PC-3 (cell line): ENCODE data around the gene LCAT. TPM values are rescaled to one million over a fixed set of nuclear protein-coding genes. Genes with fewer than 3 reads are reported as not detected.

Source experiments
- ATAC-seq: fragments of 200-7000 bp; cut with Tn5 transposase; 2 replicates; pipeline ENCODE4 v1.9.1; 2020; ENCODE audit warnings: mild to moderate bottlenecking, moderate library complexity
- BruUV-seq: library from RNA; stranded (reverse); fragments of 400-500 nt; replicated peaks from 2 replicates; lab custom pipeline; 2021; lab: Mats Ljungman, UMichigan
- CTCF ChIA-PET: fragments of 300-600 bp; sonication (Branson Sonifier 250); formaldehyde crosslinking; loops from one replicate; lab custom pipeline; 2022; ENCODE audit warnings: antibody characterized with exemption; lab: Charles Lee
- POLR2A ChIA-PET: fragments of 300-600 bp; sonication (Branson Sonifier 250); formaldehyde crosslinking; loops from one replicate; lab custom pipeline; 2022; ENCODE audit warnings: antibody characterized with exemption; ENCODE audit not compliant: unreplicated experiment; lab: Charles Lee
- DNase-seq: peaks from one replicate; pipeline ENCODE4 v3.0.0-alpha.2; 2015
- H2AFZ ChIP-seq: fragments of 300-600 bp; sonication (generic); 2 replicates; pipeline ENCODE4 v1.6.0; 2016; ENCODE audit warnings: antibody characterized with exemption, low read length
- H3F3A ChIP-seq: fragments of 300-600 bp; sonication (generic); one replicate; pipeline ENCODE4 v1.6.0; 2017; ENCODE audit warnings: antibody characterized with exemption, low read length, control low read depth, mild to moderate bottlenecking; ENCODE audit not compliant: unreplicated experiment
- H3K27ac ChIP-seq: fragments of 300-600 bp; sonication (generic); 2 replicates; pipeline ENCODE4 v1.5.1; 2016; ENCODE audit warnings: mild to moderate bottlenecking, low read length
- H3K27me3 ChIP-seq: fragments of 300-600 bp; sonication (generic); 2 replicates; pipeline ENCODE4 v1.6.1; 2016; ENCODE audit warnings: low read length, mixed read lengths
- H3K36me3 ChIP-seq: fragments of 300-600 bp; sonication (generic); 2 replicates; pipeline ENCODE4 v1.6.1; 2016; ENCODE audit warnings: low read depth, mixed run types, low read length, mixed read lengths
- H3K4me1 ChIP-seq: fragments of 300-600 bp; sonication (generic); 2 replicates; pipeline ENCODE4 v1.5.1; 2016; ENCODE audit warnings: low read length; ENCODE audit not compliant: insufficient read depth
- H3K4me2 ChIP-seq: fragments of 300-600 bp; sonication (generic); 2 replicates; pipeline ENCODE4 v1.6.0; 2016; ENCODE audit warnings: low read length
- H3K4me3 ChIP-seq: fragments of 300-600 bp; sonication (generic); 2 replicates; pipeline ENCODE4 v1.5.1; 2016; ENCODE audit warnings: mild to moderate bottlenecking, low read length, mixed read lengths
- H3K79me2 ChIP-seq: fragments of 300-600 bp; sonication (generic); 2 replicates; pipeline ENCODE4 v1.6.1; 2017; ENCODE audit warnings: low read length, mixed read lengths
- H3K9ac ChIP-seq: fragments of 300-600 bp; sonication (generic); 2 replicates; pipeline ENCODE4 v1.6.0; 2016; ENCODE audit warnings: mild to moderate bottlenecking, low read length
- H3K9me2 ChIP-seq: fragments of 300-600 bp; sonication (generic); replicated peaks from 2 replicates; pipeline ENCODE4 v1.6.1; 2016; ENCODE audit warnings: mixed run types, low read length, mixed read lengths
- H3K9me3 ChIP-seq: fragments of 300-600 bp; sonication (generic); 2 replicates; pipeline ENCODE4 v1.6.1; 2016; ENCODE audit warnings: low read length, mixed read lengths
- H4K20me1 ChIP-seq: fragments of 300-600 bp; sonication (generic); 2 replicates; pipeline ENCODE4 v1.6.1; 2016; ENCODE audit warnings: low read length, mixed read lengths
- EZH2 ChIP-seq: fragments of 300-600 bp; sonication (generic); IDR thresholded peaks from one replicate; pipeline ENCODE4 v1.6.1; 2017; ENCODE audit warnings: antibody characterized with exemption, mild to moderate bottlenecking, low read length; ENCODE audit not compliant: unreplicated experiment
- EZH2phosphoT487 ChIP-seq: fragments of 300-600 bp; sonication (generic); IDR thresholded peaks from 2 replicates; pipeline ENCODE4 v1.6.1; 2018; ENCODE audit warnings: mild to moderate bottlenecking, antibody characterized with exemption, low read length, borderline replicate concordance
- intact Hi-C: fragments of 100-400 bp; cut with micrococcal nuclease; formaldehyde crosslinking; loops from 2 replicates; pipeline ENCODE4 v1.9.0; 2023
- total RNA-seq: library from RNA; depleted of rRNA; stranded (reverse); fragments of >200 nt; gene quantifications from 2 replicates; pipeline ENCODE4 v1.2.3, GENCODE V29; 2014
- TF ChIP-seq, protein P1 (sequence below): fragments of 300-600 bp; sonication (generic); conservative IDR thresholded peaks from 2 replicates; pipeline ENCODE4 v1.5.1; 2017; ENCODE audit warnings: antibody characterized with exemption, low read depth, mild to moderate bottlenecking, low read length

LCAT gene
- total RNA-seq, 1 experiment from 2014 or later = 3.2 TPM

DNA sequence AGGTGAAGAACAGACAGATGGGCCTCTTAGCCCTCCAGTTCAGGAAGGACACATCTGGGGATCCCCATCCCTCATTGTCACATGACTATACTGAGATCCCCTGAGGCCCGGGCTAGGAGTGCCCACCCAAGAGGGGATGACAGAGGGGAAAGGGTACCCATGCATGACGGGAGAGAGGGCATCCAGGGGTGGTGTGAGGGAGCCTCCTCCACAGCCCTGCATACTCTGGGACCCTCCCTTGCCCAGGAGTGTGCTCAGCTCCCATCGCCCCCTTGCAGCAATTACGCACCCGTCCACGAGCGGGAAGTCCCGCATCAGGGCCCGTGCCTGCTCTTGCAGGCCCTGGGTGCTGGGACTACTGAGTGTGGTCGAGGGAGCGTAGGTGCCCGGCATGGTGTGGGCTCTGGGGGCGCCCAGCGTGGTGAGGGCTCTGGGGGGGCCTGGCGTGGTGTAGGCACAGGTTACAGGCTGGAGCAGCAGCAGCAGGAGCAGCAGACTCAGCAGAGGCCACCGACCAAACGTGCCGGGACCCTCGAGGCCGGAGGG, 48.8 kb upstream of the LCAT start:
- Histone ChIP-seq H3K4me2 (no peak overlapping the region), H3K4me1 (peaks cover 4% of the 10 kb centered on the region; the same call in 1 of the 2 replicates), H4K20me1 (no peaks in the 10 kb centered on the region), H3K79me2 (no peaks in the 10 kb centered on the region), H3F3A (no peaks in the 10 kb centered on the region), H2AFZ (0 out of 2 replicates have a peak overlapping the region, but pooled peaks have one; percentile 45), H3K9me3 (no peaks in the 10 kb centered on the region), H3K4me3 (no peak overlapping the region), H3K9me2 (no peaks in the 10 kb centered on the region), H3K27me3 (no peaks in the 10 kb centered on the region), H3K9ac (no peak overlapping the region), H3K27ac (no peak overlapping the region), H3K36me3 (no peaks in the 10 kb centered on the region)
- ATAC-seq = no peak; the same call in 1 of the 2 replicates
- no peak for DNase-seq
- intact Hi-C loops = loop anchor here (1.0 kb wide), 1 partner anchor 48 kb away; no protein-coding TSS in a partner anchor
- no peak for TF ChIP-seq EZH2
- TF ChIP-seq EZH2phosphoT487 = no peak
- TF ChIP-seq, protein P1, sequence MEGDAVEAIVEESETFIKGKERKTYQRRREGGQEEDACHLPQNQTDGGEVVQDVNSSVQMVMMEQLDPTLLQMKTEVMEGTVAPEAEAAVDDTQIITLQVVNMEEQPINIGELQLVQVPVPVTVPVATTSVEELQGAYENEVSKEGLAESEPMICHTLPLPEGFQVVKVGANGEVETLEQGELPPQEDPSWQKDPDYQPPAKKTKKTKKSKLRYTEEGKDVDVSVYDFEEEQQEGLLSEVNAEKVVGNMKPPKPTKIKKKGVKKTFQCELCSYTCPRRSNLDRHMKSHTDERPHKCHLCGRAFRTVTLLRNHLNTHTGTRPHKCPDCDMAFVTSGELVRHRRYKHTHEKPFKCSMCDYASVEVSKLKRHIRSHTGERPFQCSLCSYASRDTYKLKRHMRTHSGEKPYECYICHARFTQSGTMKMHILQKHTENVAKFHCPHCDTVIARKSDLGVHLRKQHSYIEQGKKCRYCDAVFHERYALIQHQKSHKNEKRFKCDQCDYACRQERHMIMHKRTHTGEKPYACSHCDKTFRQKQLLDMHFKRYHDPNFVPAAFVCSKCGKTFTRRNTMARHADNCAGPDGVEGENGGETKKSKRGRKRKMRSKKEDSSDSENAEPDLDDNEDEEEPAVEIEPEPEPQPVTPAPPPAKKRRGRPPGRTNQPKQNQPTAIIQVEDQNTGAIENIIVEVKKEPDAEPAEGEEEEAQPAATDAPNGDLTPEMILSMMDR = no peak
- BruUV-seq = no TSS peak
- CTCF ChIA-PET = no interaction called here
- POLR2A ChIA-PET = no interaction called here

DNA sequence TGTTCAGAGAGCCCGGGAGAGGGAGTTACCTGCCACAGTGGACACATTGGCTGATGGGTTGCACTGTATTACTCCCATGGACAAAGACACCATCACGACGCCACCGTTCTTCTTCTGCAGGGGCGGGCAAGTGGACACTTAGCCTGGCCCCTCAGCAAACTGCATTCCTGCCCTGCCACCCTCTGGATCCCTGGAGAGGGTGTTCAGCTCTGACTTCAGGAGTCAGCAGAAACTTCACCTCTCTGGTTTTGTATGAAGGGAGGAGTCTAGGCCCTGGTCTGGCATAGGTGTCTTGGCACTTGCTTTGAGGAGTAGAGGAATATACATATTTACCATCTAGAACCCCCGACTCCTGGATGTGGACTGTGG, 46.1 kb upstream of the LCAT start:
- ATAC-seq (no peak), DNase-seq (no peak)
- H4K20me1 ChIP-seq = no peaks in the 10 kb centered on the region
- H3K9ac ChIP-seq = no peak overlapping the region
- no peak overlapping the region for H3K4me2 ChIP-seq
- H3K36me3 ChIP-seq = no peaks in the 10 kb centered on the region
- no TSS peak for BruUV-seq
- POLR2A ChIA-PET = no interaction called here
- CTCF ChIA-PET = no interaction called here
- H2AFZ ChIP-seq = no peak overlapping the region
- intact Hi-C loops = no loop called here
- TF ChIP-seq EZH2phosphoT487 (no peak), EZH2 (no peak)
- TF ChIP-seq, protein P1 = no peak
- no peaks in the 10 kb centered on the region for H3F3A ChIP-seq
- H3K9me2 ChIP-seq = no peaks in the 10 kb centered on the region
- no peaks in the 10 kb centered on the region for H3K9me3 ChIP-seq
- H3K79me2 ChIP-seq = no peaks in the 10 kb centered on the region
- H3K27ac ChIP-seq = no peak overlapping the region
- H3K4me1 ChIP-seq = peaks cover 4% of the 10 kb centered on the region; the same call in 1 of the 2 replicates
- no peak overlapping the region for H3K4me3 ChIP-seq
- H3K27me3 ChIP-seq = no peaks in the 10 kb centered on the region

DNA sequence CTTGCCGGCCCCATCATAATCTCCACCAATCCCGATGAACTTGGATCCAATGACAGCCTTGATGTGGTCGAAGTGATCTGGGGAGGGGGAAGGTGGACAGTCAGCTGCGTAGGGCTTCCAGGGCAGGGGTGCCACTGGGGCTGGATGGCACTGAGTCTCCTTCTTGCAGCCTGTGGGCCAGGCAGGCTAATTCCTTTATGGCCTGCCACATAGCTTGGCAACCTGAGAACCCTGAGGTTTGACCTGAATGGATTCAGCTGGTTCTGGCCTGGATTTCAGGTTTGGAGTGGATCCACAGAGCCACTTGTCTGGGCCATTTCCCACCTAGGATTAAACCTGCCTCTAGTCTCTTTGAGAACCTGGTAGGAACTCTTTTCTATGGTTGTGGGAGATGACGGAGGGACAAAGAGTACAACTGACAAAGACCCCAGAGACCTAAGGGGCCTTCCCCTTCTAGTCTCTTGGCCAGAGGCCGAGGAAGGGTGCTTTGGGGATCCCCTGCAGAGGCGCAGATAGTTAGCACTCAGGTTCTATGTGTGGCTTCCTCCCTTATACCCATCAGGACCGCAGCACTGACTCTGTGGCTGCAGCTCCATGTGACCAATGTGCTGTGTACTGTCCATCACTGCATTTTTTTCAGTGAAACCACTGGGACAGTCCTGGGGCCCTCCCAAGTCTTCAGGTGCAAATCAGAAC, 45.5 kb upstream of the LCAT start:
- intact Hi-C loops = no loop called here

More for the DNA sequence above, 45.5 kb upstream of the LCAT start:
- Histone ChIP-seq H2AFZ (no peak overlapping the region), H3F3A (no peaks in the 10 kb centered on the region), H3K27ac (no peak overlapping the region), H3K4me2 (no peak overlapping the region), H3K36me3 (no peaks in the 10 kb centered on the region), H3K9me2 (no peaks in the 10 kb centered on the region), H3K4me1 (peaks cover 4% of the 10 kb centered on the region; the same call in 1 of the 2 replicates), H3K27me3 (no peaks in the 10 kb centered on the region), H3K79me2 (no peaks in the 10 kb centered on the region), H3K9ac (no peak overlapping the region), H3K4me3 (no peak overlapping the region), H3K9me3 (no peaks in the 10 kb centered on the region), H4K20me1 (no peaks in the 10 kb centered on the region)
- no TSS peak for BruUV-seq
- ChIA-PET CTCF (no interaction called here), POLR2A (no interaction called here)
- ATAC-seq (no peak), DNase-seq (no peak)
- TF ChIP-seq EZH2phosphoT487 (no peak), EZH2 (no peak)
- TF ChIP-seq, protein P1 = no peak
